ENCODE data around the gene PCGF1. TPM values are rescaled to one million over a fixed set of nuclear protein-coding genes. Genes with fewer than 3 reads are reported as not detected.

Gene PCGF1
- total and polyA plus RNA-seq, 9 of the 15 experiments (the other 6 are each of a cell fraction or from before 2014, with no cell fraction given): 20.3 to 45.7 (median 29.3) TPM

GRCh38 chr2:74529357-74530238 is 22.1 kb upstream of the PCGF1 start, which contains the start of the genes AUP1 and HTRA2 (continued):
- TF ChIP-seq, protein P1, sequence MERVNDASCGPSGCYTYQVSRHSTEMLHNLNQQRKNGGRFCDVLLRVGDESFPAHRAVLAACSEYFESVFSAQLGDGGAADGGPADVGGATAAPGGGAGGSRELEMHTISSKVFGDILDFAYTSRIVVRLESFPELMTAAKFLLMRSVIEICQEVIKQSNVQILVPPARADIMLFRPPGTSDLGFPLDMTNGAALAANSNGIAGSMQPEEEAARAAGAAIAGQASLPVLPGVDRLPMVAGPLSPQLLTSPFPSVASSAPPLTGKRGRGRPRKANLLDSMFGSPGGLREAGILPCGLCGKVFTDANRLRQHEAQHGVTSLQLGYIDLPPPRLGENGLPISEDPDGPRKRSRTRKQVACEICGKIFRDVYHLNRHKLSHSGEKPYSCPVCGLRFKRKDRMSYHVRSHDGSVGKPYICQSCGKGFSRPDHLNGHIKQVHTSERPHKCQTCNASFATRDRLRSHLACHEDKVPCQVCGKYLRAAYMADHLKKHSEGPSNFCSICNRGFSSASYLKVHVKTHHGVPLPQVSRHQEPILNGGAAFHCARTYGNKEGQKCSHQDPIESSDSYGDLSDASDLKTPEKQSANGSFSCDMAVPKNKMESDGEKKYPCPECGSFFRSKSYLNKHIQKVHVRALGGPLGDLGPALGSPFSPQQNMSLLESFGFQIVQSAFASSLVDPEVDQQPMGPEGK (CRISPR knock-in tag; IDR thresholded peaks at IDR 0.05; ENCODE audit: borderline replicate concordance): no peak
- TF ChIP-seq, protein P2, sequence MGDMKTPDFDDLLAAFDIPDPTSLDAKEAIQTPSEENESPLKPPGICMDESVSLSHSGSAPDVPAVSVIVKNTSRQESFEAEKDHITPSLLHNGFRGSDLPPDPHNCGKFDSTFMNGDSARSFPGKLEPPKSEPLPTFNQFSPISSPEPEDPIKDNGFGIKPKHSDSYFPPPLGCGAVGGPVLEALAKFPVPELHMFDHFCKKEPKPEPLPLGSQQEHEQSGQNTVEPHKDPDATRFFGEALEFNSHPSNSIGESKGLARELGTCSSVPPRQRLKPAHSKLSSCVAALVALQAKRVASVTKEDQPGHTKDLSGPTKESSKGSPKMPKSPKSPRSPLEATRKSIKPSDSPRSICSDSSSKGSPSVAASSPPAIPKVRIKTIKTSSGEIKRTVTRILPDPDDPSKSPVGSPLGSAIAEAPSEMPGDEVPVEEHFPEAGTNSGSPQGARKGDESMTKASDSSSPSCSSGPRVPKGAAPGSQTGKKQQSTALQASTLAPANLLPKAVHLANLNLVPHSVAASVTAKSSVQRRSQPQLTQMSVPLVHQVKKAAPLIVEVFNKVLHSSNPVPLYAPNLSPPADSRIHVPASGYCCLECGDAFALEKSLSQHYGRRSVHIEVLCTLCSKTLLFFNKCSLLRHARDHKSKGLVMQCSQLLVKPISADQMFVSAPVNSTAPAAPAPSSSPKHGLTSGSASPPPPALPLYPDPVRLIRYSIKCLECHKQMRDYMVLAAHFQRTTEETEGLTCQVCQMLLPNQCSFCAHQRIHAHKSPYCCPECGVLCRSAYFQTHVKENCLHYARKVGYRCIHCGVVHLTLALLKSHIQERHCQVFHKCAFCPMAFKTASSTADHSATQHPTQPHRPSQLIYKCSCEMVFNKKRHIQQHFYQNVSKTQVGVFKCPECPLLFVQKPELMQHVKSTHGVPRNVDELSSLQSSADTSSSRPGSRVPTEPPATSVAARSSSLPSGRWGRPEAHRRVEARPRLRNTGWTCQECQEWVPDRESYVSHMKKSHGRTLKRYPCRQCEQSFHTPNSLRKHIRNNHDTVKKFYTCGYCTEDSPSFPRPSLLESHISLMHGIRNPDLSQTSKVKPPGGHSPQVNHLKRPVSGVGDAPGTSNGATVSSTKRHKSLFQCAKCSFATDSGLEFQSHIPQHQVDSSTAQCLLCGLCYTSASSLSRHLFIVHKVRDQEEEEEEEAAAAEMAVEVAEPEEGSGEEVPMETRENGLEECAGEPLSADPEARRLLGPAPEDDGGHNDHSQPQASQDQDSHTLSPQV (IDR thresholded peaks at IDR 0.05): peak; percentile 47
- TF ChIP-seq, protein P3, sequence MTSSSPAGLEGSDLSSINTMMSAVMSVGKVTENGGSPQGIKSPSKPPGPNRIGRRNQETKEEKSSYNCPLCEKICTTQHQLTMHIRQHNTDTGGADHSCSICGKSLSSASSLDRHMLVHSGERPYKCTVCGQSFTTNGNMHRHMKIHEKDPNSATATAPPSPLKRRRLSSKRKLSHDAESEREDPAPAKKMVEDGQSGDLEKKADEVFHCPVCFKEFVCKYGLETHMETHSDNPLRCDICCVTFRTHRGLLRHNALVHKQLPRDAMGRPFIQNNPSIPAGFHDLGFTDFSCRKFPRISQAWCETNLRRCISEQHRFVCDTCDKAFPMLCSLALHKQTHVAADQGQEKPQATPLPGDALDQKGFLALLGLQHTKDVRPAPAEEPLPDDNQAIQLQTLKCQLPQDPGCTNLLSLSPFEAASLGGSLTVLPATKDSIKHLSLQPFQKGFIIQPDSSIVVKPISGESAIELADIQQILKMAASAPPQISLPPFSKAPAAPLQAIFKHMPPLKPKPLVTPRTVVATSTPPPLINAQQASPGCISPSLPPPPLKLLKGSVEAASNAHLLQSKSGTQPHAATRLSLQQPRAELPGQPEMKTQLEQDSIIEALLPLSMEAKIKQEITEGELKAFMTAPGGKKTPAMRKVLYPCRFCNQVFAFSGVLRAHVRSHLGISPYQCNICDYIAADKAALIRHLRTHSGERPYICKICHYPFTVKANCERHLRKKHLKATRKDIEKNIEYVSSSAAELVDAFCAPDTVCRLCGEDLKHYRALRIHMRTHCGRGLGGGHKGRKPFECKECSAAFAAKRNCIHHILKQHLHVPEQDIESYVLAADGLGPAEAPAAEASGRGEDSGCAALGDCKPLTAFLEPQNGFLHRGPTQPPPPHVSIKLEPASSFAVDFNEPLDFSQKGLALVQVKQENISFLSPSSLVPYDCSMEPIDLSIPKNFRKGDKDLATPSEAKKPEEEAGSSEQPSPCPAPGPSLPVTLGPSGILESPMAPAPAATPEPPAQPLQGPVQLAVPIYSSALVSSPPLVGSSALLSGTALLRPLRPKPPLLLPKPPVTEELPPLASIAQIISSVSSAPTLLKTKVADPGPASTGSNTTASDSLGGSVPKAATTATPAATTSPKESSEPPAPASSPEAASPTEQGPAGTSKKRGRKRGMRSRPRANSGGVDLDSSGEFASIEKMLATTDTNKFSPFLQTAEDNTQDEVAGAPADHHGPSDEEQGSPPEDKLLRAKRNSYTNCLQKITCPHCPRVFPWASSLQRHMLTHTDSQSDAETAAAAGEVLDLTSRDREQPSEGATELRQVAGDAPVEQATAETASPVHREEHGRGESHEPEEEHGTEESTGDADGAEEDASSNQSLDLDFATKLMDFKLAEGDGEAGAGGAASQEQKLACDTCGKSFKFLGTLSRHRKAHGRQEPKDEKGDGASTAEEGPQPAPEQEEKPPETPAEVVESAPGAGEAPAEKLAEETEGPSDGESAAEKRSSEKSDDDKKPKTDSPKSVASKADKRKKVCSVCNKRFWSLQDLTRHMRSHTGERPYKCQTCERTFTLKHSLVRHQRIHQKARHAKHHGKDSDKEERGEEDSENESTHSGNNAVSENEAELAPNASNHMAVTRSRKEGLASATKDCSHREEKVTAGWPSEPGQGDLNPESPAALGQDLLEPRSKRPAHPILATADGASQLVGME (CRISPR knock-in tag; IDR thresholded peaks at IDR 0.05): no peak
- TF ChIP-seq, protein P4, sequence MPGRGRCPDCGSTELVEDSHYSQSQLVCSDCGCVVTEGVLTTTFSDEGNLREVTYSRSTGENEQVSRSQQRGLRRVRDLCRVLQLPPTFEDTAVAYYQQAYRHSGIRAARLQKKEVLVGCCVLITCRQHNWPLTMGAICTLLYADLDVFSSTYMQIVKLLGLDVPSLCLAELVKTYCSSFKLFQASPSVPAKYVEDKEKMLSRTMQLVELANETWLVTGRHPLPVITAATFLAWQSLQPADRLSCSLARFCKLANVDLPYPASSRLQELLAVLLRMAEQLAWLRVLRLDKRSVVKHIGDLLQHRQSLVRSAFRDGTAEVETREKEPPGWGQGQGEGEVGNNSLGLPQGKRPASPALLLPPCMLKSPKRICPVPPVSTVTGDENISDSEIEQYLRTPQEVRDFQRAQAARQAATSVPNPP (IDR thresholded peaks at IDR 0.05; ENCODE audit: borderline replicate concordance, insufficient read depth, insufficient read length): no peak
- TF ChIP-seq ZNF232 (CRISPR knock-in tag; IDR thresholded peaks at IDR 0.05) (0 out of 2 replicates have a peak, but pooled peaks have one; percentile 1), TCF3 (CRISPR knock-in tag; IDR thresholded peaks at IDR 0.05) (no peak), EP400 (IDR thresholded peaks at IDR 0.05) (peak; percentile 90), IRF2 (CRISPR knock-in tag; IDR thresholded peaks at IDR 0.05) (no peak), ARID2 (IDR thresholded peaks at IDR 0.05) (no peak), SREBF2 (CRISPR knock-in tag; IDR thresholded peaks at IDR 0.05) (no peak), ELF4 (CRISPR knock-in tag; IDR thresholded peaks at IDR 0.05) (no peak)
- TF ChIP-seq, protein P5, sequence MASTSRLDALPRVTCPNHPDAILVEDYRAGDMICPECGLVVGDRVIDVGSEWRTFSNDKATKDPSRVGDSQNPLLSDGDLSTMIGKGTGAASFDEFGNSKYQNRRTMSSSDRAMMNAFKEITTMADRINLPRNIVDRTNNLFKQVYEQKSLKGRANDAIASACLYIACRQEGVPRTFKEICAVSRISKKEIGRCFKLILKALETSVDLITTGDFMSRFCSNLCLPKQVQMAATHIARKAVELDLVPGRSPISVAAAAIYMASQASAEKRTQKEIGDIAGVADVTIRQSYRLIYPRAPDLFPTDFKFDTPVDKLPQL (IDR thresholded peaks at IDR 0.05; ENCODE audit: extremely low read depth, insufficient read length): no peak

All from K562 (cell line).